HT-29 (cell line): ENCODE data around the gene AP1G2. TPM values are rescaled to one million over a fixed set of nuclear protein-coding genes. Genes with fewer than 3 reads are reported as not detected.
"Not testable (repeated sequence)": the region's sequence is repeated elsewhere in the genome, so short reads cannot be mapped to it uniquely, and the experiment has no call there.

Experiments used
- DNase-seq: peaks from one replicate; pipeline ENCODE4 v3.0.0-alpha.2; 2015; ENCODE audit warnings: low spot score
- total RNA-seq: library from RNA; depleted of rRNA; stranded (reverse); fragments of >200 nt; shearing (Covaris generic); gene quantifications from 2 replicates; pipeline ENCODE4 v1.2.3, GENCODE V29; 2014

AP1G2 gene
- total RNA-seq, 1 experiment from 2014 or later: 77.9 TPM

GRCh38 chr14:23539248-23540140, 28.1 kb downstream of the AP1G2 start:
- peak; percentile 43 for DNase-seq

- DNase-seq: no peak
These were observed 28.8 kb downstream of the AP1G2 start for GRCh38 chr14:23538785-23539184.

DNA sequence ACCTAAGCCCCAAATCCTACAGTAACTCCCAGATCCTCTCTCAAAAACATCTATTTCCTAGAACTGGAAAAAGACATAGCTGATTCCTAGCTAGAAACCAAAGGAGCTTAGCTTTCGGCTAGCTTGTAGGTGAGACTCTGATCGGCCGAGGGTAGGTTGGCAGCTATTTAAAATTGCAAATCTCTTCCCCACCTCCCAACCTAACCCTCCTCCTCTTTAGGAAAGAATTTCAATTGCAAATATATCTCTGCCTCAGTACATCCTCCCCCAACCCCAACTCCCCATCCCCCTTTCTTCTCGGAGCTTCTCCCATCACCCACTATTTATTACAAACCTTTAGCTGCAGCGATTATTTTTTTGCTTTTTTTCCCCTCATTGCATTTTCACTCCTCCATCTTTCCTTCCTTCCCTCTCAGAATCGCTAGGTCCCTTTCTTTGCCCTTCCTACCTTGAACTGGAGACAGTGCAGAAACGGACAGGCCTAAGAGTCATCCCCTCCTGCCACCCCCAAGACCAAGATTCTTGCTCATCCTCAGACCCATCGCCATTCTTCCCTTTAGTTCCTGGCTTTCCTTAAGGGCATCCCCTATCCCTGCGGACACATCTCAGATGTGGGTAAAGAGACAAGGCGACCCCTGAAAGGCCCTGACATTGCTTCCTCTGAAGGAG, 29.4 kb downstream of the AP1G2 start:
- DNase-seq: no peak

- DNase-seq: no peak
These were observed 30.1 kb downstream of the AP1G2 start for GRCh38 chr14:23537351-23538049.

- not testable (repeated sequence) for DNase-seq
These were observed 30.7 kb downstream of the AP1G2 start for GRCh38 chr14:23536906-23537305.

- no peak for DNase-seq
These were observed 31.1 kb downstream of the AP1G2 start for GRCh38 chr14:23536494-23536893.

- DNase-seq: no peak
These were observed 31.6 kb downstream of the AP1G2 start for GRCh38 chr14:23535943-23536342.

DNA sequence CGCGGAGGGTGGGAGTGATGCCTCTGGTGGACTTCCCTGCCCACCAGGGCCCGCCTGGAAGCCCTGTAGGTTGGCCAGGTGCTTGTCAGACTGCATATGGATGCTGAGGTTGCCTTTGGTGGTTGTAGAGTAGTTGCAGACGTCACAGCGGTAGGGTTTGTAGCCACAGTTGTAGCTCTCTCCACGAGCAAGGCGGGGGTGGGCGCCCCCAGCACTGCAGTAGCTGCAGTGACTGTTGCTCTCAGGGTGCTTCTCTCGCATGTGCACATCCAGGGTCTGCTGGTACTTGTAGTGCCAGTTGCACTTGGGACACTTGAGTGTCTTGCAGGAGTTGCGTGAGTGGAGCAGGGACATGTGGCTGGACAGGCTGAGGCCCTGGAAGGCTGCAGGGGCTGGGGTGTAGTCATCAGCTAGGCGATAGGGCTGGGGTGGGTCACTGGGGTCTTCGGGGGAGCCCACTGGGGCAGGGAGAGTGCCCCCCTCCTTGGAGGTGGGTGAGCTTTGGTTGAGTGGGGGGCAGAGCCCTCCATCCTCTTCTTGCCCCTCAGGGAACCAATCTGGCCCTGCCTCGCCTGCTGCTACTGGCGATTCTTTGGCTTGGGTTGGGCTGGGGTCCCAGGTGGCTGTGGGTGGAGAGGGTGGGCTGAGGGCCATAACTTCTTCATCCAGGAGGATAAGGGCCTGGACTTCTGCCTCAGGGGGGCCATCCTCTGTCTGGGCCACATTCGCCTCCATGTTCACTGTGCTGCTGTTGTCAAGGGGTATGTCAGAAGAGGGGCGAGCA, 33.7 kb downstream of the AP1G2 start:
- DNase-seq: no peak

GRCh38 chr14:23532658-23533057, 34.9 kb downstream of the AP1G2 start:
- no peak for DNase-seq

DNA sequence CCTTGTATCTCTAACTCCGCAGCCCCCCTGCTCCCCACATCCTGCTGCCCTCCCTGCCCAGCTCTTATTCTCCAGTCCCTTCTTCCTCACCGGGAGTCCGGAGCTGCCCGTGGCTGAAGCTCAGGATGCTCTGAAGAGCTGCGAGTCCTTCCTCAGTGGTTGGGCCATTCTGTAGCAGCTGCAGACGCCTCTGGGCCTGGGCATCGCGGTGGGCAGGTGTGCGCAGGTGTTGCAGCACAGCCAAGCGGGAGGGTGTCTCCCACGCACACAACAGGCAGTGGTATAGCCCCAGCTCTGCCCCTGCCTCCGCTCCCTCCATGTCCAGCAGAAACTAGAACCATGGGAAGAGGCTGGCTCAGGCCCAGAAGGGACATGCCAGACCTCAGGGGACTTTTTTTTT, 36.2 kb downstream of the AP1G2 start:
- no peak for DNase-seq

- no peak for DNase-seq
These were observed 37.1 kb downstream of the AP1G2 start for GRCh38 chr14:23530375-23531055.

DNA sequence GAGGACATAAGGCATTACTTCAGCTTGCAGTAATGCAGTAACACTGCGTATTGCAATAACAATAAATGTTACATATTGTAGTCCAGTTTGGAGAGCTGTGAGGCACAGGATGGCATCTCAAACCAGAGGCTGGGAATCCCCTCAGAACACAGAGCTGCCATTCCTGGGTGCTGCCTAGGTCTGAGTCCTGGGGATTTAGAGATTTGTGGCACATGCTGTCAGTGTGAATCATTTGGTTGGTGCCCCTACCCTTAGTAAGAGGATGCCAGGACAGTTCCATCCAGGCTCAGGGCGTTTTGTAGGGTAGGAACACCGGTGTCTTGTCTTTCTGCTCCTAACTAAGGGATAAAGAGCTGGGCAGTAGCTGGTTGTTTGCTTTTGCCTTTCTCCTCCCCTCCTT, 38.6 kb downstream of the AP1G2 start:
- DNase-seq: no peak

DNA sequence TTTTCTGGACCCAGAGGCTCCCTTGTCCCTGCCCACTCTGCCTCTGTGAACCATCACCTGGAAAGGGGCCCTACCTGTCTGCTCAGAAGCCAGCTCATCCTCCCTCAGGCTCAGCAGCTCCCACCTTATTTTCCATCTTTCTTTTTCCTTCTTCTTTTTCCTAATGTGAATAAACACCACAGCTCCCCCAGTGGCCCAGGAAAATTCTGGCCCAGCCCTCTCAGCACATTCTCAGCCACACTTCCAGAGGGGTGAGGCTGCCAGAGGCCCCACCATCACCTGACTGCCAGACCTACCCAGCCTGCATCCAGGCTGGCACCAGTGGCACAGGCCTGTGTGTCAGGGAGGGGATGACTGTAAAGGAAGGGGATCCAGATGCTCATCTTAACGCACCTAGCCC, 39.0 kb downstream of the AP1G2 start:
- DNase-seq: no peak

DNA sequence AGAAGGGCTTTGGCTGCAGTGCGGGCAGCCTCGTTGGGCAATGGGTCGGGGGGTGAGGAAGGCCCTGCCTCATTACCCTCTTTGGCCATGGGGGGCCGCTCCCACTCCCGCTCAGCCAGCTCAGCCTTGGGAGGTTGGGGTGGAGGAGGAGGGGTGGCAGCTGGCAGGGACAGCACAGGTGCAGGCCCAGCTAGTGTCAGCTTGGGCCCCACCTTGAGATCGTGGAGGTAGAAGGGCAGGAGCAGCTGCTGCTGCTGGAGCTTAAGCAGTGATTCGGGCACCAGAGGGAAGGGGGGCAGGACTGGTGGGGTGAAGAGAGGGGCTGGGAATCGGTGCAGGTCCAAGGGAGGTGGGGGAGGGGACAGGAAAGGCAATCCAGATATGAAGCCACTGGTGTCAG, 42.0 kb downstream of the AP1G2 start:
- no peak for DNase-seq

DNA sequence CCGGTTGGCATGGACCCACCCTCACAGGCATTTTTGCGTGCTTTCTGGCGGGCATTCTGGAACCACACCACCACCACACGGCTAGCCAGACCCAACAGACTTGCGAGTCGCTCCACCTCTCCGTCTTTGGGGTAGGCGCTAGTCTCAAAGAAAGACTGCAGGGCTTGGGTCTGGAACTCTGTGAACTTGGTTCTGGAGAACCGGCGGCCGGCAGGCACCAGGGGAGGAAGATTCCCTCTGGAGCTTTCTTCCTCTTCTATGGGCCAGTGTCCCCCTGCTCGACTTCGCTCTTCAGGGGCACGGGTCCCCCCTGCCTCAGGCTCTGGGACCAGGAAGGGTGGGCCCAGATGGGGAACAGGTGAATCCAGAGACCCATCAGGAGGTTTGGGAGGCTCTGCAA, 42.6 kb downstream of the AP1G2 start:
- DNase-seq: no peak

- DNase-seq: no peak
These were observed 44.2 kb downstream of the AP1G2 start for GRCh38 chr14:23523229-23524016.

- DNase-seq: no peak
These were observed 44.9 kb downstream of the AP1G2 start for GRCh38 chr14:23522643-23523198.

- no peak for DNase-seq
These were observed 45.6 kb downstream of the AP1G2 start for GRCh38 chr14:23521785-23522640.
